GM06990 (cell line): ENCODE results near the gene COL2A1.

ENCODE experiments used
- DNase-seq: peaks from one replicate; pipeline ENCODE4 v3.0.0-alpha.2; 2011; ENCODE audit not compliant: insufficient read length; ENCODE audit errors: extremely low read depth
- H3K27me3 ChIP-seq: replicated peaks from 2 replicates; pipeline ENCODE4 v1.6.0; 2011; ENCODE audit warnings: low read length; ENCODE audit not compliant: control insufficient read depth, insufficient read depth
- H3K36me3 ChIP-seq: 2 replicates; pipeline ENCODE4 v1.5.1; 2011; ENCODE audit warnings: low read length; ENCODE audit not compliant: control insufficient read depth, insufficient read depth
- H3K4me3 ChIP-seq: replicated peaks from 2 replicates; pipeline ENCODE4 v1.5.1; 2011; ENCODE audit warnings: low read depth, mild to moderate bottlenecking, control low read depth, low read length
- CTCF ChIP-seq: IDR thresholded peaks from 2 replicates; pipeline ENCODE4 v1.5.1; 2011; ENCODE audit warnings: low read length, control low read depth, mild to moderate bottlenecking, inconsistent platforms; ENCODE audit not compliant: insufficient read depth, poor library complexity, severe bottlenecking

Gene COL2A1

GRCh38 chr12:47938594-47938993 lies 65.7 kb downstream of the COL2A1 start:
- TF ChIP-seq CTCF: no peak
- Histone ChIP-seq H3K36me3 (no peaks in the 10 kb centered on the region), H3K27me3 (no peaks in the 10 kb centered on the region; the same call in 1 of the 2 replicates), H3K4me3 (no peak overlapping the region)
- no peak for DNase-seq

DNA sequence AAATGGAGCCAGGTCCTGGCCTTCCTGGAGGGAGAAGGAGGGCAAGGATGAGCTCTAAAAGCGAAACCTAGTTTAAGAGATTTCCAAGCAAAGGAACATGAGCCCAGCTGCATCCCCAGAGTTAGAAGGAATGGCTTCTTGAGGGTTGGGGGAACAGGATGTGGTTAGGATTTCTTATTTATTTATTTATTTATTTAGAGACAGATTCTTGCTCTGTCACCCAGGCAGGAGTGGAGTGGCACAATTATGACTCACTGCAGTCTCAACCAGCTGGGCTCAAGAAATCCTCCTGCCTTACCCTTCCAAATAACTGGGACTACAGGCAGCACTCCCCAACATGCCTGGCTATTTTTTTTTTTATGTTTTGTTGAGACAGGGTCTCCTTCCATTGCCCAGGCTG lies 66.2 kb downstream of the COL2A1 start:
- Histone ChIP-seq H3K36me3 (no peaks in the 10 kb centered on the region), H3K4me3 (no peak overlapping the region), H3K27me3 (no peaks in the 10 kb centered on the region; the same call in 1 of the 2 replicates)
- no peak for DNase-seq
- no peak for TF ChIP-seq CTCF

DNA sequence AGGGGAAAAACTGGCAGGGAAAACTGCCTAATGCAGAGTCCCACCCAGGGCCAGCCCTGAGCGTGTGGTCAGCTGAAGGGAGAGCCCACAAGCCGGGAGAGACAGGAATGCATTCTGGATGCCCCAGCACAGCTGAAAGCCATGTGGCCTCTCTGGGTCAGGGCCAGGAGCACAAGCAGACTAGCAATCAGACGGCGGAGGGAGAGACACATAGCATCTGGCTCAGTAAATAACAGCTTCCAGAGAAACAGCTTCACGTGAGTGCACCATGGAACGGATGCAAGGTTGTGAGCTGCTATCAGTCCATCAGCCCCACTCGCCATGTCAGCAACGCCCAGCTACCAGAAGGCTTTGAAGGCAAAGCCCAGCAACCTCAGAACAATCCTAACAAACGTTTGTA lies 69.1 kb downstream of the COL2A1 start:
- no peak for TF ChIP-seq CTCF
- Histone ChIP-seq H3K27me3 (peaks cover 2% of the 10 kb centered on the region), H3K4me3 (no peak overlapping the region), H3K36me3 (no peaks in the 10 kb centered on the region)
- no peak for DNase-seq

- no peak for DNase-seq
- no peaks in the 10 kb centered on the region for H3K36me3 ChIP-seq
- peaks cover 3% of the 10 kb centered on the region for H3K27me3 ChIP-seq
- H3K4me3 ChIP-seq: no peak overlapping the region
- TF ChIP-seq CTCF: no peak
Measured at GRCh38 chr12:47931187-47931586, 73.1 kb downstream of the COL2A1 start.

- DNase-seq: no peak
- Histone ChIP-seq H3K27me3 (peaks cover 3% of the 10 kb centered on the region), H3K36me3 (no peaks in the 10 kb centered on the region), H3K4me3 (no peak overlapping the region)
- no peak for TF ChIP-seq CTCF
Measured at GRCh38 chr12:47930634-47931033, 73.6 kb downstream of the COL2A1 start.

GRCh38 chr12:47927346-47927745 lies 76.9 kb downstream of the COL2A1 start:
- peaks cover 3% of the 10 kb centered on the region for H3K27me3 ChIP-seq

More at GRCh38 chr12:47927346-47927745, 76.9 kb downstream of the COL2A1 start:
- no peak for TF ChIP-seq CTCF
- Histone ChIP-seq H3K36me3 (no peaks in the 10 kb centered on the region), H3K4me3 (no peak overlapping the region)
- no peak for DNase-seq
